IPS DF 4.7 (cell line): ENCODE results near the gene FSTL4.

Source experiments
- DNase-seq: peaks from one replicate; pipeline ENCODE4 v3.0.0-alpha.2; 2013; ENCODE audit warnings: low spot score; ENCODE audit errors: extremely low read depth

Gene FSTL4

DNA sequence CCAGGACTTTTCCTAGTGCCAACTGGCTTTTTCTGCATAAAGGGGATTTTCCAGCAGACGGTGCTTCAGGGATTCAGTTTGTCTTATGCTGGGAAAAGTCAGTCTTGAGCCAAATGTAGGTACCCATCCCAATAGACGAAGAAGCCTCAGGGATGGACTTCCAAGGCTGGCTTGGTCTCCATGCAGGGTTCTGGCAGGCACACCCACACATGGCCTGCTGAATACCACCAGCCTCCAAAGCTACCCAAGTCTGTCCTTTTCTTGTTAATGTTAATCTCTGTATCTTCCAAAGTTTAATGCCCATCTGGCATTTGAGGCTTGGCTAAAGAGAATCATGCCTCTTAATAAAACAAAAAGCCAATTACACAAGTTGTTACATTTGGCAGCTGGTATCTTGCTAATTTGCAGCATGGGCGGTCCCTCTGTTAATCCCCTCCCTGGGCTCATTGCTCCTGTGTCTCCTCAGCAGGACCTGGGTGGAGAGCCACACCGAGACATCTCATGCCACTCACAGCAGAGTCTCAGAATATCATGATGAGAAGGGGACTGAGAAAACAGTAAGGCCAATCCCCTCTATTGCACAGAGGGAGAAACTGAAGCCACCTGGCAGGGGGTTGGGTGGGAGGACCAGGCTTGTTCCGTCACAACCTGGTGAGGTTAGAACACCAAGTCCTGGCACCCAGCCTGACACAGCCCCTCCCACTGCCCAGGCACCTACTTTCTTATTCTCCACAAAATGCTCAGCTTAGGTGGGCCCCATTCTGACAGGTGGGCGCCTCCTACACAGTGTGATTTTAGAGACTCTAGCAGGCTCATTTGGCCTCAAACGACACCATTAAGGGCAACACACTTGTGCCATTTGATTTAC, 243.2 kb downstream of the FSTL4 start:
- no peak for DNase-seq

DNA sequence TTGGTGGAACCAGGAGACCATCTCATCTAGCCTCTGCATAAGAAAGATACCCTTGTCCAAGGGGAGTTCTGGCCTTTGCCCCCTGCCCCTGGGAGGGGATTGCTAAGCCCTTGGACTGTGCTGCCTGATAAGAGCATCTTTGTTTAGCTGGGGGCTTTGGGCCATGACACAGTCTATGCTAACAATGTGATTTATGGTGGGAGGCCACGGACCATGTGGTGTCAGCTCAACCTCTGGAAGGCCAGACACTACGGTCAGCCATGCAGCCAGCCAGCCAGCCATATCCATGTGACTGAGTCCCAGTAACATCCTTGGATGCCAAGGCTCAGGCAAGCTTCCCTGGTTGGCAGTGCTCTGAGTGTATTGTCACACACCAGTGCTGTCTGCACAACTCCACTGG, 244.4 kb downstream of the FSTL4 start:
- no peak for DNase-seq

DNA sequence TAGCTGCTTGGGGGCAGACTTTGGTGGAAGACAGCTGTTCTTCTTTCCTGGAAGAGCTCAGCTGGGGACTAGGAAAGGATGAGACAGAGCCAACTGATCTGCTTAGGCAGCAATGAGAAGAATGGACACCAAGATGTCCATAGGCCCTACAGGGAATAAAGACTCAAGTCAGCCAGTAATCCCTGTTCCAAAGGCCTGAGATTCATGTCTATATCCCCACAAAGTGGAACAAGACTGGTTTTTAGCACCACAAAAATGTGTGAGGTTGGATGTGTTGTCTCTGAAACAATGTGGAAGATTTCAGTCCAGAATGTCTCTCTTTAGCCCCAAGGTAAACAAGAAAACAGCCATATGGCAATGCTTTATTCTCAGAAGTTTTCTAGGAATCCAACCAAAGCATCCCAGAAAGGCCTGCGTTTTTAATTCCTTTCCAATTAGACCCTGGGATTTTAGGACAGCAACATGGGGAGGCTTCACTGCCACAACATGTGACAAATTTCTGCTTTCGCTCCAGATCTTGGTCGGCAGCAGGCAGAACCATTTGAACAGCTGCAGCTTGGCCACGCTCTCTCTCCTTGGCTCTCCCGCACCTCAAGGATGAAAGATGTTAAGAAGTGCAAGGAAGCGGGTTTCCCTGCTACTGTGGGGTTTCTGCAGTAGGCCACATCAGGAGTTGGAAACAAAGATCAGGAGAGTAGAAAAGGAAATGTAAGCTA, 245.1 kb downstream of the FSTL4 start:
- DNase-seq = no peak

DNA sequence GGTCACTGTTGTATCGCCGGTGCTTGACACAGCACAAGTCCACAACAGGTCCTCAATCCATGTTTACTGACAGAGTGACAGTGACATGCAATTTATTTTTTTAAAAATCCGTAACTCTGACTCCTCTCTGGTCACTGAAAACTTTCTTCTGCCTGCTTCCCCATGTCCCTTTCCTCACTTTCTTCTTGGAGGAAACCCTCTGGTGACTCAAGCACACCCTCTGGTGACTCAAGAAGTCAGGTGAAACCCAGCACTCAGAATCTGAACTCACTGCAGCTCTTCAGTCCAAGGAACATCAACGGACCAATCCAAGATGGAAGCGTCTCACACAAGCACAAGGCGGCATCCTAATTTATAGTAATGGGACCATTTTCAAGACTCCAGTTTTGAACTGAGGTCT, 245.9 kb downstream of the FSTL4 start:
- DNase-seq = no peak

DNA sequence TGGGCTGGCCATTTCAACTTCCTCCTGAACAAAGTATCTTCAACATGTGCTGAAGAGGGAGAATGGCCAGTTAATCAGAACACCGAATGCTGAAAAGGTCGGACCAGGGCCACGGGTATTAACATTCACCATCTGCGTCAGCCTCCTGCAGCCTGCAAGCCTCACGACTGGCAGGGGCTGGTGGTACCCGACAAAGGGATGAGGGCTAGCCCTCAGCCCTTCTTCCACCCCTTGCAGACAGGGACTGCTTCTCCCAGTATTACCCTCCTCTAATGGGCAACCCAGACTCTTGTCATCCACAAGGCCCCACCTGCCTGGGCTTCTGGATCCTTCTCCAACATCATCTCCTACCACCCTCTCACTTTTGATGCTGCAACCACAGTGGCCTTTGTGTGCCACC, 246.6 kb downstream of the FSTL4 start:
- DNase-seq = no peak

DNA sequence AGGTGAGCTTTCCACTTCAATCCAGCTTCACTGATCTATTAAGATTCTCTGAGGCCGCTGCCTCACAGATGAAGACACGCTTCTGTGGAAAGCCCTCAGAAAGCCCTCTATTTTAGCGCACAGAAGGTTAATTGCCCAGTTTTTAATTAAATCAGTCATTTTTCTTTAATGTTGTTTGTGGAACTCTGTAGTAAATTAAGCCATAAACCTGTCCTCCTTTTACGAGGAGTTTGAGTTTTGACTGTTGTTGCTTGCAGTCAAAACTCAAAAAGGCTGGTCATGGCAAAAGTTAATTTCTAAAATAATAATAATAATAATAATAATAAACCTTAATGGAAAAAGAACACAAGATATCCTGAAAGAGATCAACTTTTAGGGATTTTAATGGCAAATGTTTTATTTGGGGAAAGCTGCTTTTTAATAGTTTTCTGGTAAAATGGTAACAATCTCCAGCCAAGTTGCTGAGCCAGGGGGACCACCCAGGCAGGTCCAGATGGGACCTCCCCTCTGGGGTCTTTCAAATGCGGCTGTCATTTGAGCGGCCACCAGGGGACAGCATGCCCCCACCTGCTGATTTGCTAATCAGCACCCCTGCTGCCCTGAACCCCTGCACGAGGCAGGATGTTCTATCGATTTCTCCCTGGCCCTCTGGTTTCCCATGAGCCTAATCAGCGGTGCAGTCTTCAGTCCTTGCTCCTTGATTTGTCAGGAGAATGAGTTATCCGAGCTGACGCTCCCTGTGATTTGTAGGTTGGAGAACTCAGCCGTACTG, 247.2 kb downstream of the FSTL4 start:
- DNase-seq = no peak

DNA sequence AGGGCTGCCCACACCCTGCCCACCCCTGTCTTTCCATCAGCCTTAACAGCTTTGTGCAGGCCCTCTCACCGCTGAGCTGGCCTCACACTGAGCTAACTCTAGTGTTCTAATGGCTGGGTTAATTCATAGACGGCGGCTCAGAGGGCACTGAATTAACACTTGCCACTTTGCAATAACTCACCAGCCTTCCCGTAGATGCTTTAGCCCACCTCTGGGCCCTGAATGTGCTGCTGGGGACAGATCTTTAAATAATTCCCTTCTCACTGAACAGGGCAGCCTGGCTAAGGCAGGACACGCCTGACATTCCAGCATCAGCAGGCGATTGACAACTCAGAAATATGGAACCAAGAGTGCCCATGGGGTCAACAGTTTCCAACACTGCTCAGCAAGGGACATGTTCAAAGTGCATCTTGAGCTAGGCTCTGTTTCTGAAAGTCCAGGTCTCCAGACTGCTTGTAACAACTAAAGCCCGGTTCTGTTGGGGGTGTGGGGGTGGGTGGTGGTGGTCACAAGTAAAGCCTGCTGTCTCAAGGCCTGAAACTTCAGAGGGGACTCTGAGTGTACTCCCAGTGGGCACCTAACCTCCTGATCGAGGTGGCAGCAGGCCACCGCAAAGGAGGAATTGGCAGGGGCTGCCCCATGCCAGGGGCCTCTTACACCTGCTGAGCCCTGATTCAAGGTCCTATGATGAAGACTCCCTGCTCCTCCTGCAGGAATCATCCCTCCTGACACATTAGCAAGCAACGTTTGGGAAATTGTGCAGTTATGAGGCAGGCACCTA, 248.3 kb downstream of the FSTL4 start:
- DNase-seq = no peak

DNA sequence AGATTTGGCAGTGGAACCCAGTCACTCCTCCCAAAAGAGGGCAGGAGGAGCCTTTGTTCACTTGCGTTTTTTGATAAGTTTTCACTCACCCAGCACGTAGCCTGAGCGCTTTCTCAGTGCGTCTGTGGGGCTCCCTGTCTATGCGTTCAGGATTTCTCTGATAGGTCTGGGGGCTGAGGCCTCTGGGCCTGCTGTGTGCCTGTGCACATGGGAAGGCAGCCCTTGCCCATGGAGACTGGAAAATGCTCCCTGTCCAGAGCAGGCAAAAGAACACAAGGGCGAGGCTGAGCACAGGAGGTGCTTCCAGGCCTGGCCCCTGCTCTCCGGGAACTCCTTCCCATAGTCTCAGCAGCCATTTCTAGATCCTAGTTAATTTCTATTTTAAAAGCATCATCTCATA, 249.9 kb downstream of the FSTL4 start:
- DNase-seq = no peak

DNA sequence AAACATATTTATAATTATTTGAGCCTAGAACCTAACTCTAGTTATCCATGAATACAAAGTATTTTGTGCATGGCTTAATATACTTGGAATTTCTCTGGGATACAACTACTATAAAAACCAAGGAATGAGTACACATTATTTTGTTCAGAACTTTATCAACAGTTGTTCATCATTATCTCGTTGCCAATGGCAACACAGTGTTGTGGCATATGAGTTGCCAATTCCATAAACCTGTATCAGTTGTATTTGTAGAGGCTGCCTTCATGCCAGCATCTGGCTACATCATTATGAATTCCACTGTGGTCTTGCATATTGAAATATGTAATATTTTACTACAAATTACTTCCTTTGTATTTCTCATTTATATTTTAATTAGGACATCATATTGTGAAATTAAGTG, 250.4 kb downstream of the FSTL4 start:
- no peak for DNase-seq

DNA sequence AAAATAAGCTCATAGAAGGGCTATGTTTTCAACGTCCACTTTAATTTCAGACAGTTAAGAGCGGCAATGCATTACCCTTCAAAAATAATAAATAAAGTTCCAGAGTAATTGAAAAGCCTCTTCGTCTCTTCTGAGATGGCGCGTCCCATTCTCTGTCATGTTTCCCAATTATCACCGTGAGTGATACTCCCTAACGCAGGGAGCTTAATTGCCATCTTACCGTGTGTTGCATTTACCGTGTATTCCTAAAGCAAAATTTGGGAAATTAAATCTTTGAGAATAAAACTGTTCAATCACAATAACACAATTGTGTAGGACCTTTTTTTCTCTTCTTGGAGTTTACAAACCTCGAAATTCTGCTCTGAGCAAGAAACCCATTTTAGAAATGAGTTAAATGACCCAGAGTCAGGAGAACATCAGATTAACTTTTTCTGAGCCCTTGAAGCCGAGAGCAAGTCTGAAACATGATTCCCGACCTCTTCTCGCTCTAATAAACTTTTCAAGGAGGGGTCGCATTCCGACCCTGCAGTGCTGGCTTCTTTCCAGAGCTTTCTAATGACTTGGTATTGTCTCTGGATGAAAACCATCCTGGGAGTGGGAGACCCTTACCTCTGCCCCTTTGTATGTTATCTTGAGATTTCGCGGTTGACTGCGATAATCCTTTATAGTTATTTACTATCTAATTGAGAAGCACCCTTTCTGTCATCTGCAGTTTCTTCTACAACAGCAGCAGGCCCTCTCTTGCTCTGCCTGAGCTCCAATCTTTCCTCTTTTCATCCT, 251.5 kb downstream of the FSTL4 start:
- DNase-seq = no peak

DNA sequence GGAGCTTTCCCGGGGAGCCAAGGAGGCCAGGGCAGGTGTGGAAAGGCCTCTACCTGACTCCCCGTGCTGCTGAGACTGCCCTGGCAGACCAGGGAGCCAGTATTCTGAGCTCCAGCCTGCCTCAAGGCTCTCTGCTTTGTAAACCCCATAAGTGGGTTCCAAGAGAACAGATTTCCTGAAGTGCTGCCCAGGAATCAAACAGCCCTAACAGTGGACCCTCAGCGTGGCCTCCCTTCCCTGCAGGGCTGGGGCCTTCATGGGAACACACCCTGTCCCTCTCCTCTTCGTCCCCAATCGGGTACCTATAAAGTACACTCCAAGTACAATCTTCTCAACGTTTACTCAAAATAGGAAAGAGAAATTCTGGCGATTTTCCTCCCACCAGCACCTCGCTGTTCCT, 252.5 kb downstream of the FSTL4 start:
- DNase-seq = no peak

DNA sequence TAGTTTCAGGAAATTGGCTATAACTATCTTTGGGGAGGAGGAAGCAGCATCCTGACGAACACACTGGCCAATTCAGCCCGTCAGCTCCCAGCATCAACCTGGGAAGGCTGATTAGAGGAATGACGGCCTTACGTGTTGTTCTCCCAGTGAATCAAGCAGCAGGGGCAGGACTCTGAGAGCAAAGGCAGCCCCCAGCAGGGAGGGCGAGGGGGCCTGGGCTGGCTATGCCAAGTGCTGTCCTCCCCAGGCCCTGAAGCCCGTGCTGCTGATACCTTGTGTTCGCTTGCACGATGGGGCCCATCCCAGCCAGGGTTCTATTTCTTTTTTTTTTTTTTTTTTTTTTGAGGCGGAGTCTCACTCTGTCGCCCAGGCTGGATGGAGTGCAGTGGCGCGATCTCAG, 254.1 kb downstream of the FSTL4 start:
- no peak for DNase-seq

DNA sequence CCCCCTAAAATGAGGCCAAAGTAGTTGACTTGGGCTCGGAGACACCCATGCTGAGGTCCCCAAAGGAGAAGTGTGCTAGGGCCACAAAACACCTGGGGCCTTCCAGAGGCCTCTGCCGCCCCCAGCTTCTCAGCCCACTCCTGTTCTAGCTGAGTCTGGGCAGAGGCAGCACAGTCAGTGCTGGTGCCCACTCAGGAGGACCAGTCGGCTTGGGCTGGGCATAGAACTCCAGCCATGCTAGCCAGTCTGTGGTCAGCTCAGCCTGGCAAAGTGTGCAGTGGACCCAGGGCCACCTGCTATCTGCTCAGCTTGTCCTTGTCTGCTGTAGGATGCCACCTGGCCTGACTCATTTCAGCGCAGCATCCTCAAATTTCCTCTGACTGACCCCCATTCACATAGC, 254.6 kb downstream of the FSTL4 start:
- DNase-seq = no peak

DNA sequence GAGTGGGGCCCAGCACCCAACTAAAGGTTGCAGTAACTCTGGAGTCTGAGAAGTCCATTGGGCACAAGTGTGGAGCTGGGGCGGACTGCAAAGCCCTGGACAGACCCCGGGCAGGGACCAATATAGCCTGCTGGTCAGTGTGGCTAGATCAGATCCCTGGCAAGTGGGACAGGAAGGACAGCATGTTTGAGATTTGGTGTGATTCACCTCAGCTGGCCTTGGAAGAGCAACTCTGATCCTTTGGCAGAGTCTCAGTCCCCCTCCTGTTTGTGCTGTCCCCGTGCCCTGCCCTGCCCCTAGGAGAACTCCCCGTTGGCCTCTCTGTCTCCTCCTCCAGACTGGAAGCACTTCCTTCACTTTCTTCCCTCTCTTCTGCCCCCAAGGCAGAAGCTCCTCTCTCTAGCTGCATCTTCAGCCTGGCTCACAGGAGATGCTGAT, 255.3 kb downstream of the FSTL4 start:
- DNase-seq = no peak

DNA sequence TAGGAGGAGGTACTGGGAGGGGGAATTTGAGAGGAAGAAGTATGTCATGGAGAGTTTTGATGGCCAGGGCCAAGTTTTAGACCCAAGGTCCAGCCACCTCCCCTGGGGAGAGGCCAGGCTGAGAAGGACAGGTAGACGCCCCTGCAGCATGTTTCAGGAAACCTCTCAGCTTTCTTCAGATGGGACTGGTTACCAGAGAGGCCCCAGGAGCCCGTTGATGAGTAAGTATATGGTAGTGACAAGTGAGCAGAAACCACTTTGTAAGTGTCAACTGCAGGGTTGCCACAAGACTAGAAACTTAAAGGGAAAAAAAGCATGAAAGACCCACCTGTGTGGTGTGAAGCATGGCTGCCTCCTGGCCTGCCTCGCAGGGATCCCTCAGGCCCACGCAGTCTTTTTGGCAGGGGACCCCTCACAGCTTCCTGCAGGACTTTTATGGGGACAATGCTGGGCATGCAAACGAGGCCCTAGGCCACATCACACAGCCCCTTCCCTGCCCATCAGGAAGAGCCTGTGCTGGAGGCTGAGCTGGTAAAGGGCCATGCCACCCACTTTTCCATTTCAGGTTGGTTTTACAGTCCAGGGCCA, 255.9 kb downstream of the FSTL4 start:
- DNase-seq = no peak

DNA sequence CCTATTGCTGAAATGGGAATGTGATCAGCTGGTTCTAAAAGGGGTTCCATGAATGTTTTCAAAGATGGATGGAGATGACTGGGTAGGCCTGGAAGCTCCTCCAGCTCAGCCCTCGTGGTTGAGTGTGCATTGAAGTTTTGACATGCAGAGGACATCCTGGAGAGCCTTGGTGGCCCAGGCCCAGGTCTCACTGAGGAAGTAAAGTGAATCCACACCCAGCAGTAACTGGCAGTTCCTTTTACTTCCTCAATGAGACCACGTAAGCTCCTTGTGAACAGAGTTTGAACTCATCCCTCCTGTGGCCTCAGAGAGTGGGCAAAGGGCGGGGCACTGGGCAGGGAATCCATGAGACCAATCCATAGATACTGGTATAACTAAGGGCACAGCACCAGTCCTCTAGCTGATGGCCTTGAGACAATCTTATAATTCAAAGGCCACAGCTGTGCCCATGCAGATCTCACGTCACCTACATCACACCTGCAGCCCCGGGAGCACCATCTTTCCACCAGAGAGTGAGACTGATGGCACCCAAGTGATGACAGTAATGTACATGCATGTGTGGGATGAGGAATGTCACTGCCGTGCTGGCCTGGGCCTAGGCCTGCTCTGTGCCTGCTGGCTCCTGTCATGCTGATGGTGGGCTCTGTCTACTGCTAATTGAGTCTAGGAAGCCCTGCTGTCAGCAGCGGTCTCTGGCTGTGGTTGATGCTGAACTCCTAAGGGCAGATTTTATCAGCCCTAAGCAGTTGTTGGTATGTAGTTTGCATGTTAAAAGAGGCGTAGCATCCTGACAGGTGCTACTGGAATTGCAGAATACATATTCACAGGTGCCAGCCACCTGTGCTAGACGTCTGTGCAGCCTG, 257.8 kb downstream of the FSTL4 start:
- DNase-seq = no peak

DNA sequence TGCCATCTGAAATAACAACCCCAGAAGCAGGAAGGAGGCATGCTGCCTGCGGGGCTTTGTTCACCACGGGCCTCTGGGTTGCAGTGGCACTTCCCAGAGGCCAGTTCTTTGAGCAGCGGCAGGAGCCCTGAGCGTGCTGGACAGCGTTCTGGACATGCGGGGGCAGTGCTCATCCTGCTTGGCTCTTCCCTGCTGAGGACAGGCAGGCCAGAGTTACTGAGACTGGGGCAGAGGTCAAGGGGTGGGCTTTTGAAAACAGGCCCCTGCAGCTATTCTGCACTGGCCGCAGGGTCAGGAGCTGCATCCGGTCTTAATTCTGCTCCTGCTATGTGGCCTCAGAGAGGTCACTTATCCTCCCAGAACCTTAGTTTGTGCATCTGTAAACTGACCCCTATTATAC, 258.6 kb downstream of the FSTL4 start:
- DNase-seq = no peak

DNA sequence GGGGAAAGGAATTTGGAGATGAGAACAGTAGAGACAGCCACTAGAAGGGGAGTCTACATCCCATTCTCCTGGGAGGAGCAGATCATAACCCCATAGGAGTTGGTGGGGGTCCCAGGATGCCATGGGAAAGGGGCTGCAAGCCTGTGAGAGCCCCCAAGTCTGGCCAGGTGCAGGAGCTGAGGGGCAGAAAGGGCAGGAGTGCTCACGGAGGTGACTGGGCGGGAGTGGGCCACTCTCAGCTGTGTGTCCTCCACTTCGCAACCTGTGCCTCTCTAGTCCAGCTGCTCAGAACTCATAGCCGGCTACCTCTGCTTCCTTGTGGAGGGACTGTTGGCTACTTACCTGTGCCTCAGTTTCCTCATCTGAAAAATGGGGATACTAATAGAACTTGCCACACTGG, 263.9 kb downstream of the FSTL4 start:
- DNase-seq = no peak

DNA sequence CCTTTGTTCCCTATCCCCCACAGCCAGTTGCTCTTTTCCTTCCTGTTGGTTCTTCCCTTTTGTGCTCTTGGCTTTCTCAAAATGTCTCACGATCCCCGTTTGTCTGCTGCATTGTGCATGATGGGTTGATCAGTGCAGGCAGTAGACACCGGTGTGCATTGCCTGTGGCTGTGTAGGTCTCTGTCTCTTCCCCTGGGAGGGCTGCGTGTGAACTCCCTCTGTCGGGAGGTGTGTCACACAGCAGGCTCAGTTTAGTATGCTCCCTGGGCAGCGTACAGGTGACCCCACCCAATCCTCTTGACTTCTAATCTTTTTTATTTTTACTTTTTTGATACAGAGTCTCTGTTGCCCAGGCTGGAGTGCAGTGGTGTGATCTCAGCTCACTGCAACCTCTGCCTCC, 265.3 kb downstream of the FSTL4 start:
- DNase-seq = no peak
